ENCODE measurements around the gene KIAA0930.
A peak's percentile ranks its signal among the peaks of the same experiment; 100 is the strongest.

The KIAA0930 gene

DNA sequence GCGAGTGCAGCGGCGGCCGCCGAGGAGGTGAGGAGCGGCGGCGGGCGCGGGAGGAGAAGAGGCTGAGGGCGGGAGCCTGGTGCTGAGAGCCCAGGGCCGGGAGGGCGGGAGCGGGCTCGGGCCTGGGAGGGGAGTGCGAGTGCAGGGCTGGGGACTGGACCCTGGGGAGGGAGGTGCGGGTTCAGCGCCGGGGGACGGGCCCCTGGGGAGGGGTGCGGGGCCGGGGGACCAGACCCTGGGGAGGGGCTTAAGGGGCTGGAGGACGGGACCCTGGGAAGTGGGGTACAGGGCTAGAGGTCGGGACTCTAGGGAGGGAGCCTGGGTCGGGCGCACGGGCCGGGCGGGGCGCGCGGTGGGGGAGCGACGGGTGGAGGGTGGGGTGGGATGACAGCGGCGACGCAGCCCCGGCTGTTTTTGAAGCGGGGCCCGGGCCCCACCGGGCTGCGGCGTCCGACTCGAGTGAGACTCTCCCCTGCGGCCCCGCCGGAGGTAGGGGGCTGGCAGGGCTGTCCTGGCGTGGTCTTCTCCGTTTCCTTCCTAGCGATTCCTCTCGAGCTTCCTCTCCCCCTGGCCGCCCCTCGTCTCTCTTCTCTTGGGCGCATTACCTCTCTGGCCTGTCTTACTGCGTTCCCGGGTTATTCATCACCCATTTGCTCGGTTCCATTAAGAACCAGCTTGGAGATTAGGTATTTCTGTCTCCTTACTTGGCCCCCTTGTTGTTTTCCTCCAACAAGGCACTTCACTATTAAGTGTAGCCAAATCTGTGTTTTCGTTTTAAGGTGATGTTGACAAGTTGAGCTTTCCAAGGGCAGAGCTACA lies 76.2 kb downstream of the KIAA0930 start:
- Histone ChIP-seq H3K9me3 (ENCODE audit: control insufficient read depth, low read length) (no peaks in the 10 kb centered on the region), H3K4me2 (ENCODE audit: low read length) (peak overlapping the region; percentile 78), H3K27me3 (ENCODE audit: control insufficient read depth, insufficient read depth, low read length) (no peaks in the 10 kb centered on the region), H3K27ac (peak overlapping the region; percentile 12), H3K36me3 (ENCODE audit: control insufficient read depth, insufficient read depth, low read length) (no peaks in the 10 kb centered on the region), H2AFZ (peak overlapping the region; percentile 91), H3K4me3 (ENCODE audit: low read depth, low read length) (peak overlapping the region; percentile 87), H3K9ac (no peak overlapping the region), H3K79me2 (no peaks in the 10 kb centered on the region), H3K4me1 (peaks cover 10% of the 10 kb centered on the region)
- TF ChIP-seq, protein P1, sequence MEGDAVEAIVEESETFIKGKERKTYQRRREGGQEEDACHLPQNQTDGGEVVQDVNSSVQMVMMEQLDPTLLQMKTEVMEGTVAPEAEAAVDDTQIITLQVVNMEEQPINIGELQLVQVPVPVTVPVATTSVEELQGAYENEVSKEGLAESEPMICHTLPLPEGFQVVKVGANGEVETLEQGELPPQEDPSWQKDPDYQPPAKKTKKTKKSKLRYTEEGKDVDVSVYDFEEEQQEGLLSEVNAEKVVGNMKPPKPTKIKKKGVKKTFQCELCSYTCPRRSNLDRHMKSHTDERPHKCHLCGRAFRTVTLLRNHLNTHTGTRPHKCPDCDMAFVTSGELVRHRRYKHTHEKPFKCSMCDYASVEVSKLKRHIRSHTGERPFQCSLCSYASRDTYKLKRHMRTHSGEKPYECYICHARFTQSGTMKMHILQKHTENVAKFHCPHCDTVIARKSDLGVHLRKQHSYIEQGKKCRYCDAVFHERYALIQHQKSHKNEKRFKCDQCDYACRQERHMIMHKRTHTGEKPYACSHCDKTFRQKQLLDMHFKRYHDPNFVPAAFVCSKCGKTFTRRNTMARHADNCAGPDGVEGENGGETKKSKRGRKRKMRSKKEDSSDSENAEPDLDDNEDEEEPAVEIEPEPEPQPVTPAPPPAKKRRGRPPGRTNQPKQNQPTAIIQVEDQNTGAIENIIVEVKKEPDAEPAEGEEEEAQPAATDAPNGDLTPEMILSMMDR (IDR thresholded peaks at IDR 0.05): no peak

DNA sequence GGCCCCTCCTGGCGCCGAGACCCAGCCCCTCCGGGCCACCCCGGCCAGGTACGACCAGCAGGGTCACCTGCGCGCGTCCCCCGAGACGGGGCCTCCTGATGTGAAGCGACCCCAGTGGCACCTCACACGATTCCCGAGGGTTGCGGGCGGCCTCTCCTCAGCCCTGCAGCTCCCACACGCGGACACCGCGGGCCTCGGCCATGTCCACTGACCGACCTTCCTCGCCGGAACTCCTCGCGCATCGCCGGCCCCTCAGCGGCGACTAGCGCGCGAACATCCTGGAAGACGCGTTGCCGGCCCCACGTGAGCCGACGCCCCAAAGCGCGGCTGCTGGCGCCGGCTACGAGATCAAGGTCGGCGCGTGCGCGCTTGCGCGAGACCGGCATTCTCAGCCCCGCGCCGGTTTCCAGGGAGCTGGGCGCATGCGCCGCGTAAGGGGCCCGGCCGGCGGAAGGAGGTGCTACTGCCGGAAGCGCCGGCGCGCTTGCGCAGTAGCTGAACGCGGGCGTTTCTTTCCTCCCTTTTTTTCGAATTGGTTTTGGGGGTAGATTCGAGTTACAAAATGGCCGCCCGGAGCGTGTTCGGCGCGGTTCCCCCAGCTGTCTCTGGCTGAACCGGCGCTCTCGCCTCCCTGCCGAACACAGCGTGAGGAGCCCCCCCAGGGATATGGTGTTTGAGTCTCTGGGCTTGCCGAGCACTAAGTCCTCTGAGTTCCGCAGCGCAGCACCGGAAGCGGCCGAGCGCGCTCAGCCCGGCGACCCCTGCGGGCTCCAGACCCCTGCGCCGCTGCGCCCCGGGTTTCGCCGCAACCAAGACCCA lies 77.0 kb downstream of the KIAA0930 start, which contains the start of gene NUP50:
Gene NUP50 (plus strand): TSS at position 475 of the 819 bp plus-strand sequence. CDS start 4,253 bp downstream, outside the sequence.
- Histone ChIP-seq H3K4me1 (peaks cover 5% of the 10 kb centered on the region), H3K27ac (peak within 1 kb of the TSS; percentile 47), H3K79me2 (no peaks in the 10 kb centered on the region), H3K4me3 (ENCODE audit: low read depth, low read length) (peak within 1 kb of the TSS; percentile 87), H3K9me3 (ENCODE audit: control insufficient read depth, low read length) (no peaks in the 10 kb centered on the region), H3K4me2 (ENCODE audit: low read length) (peak within 1 kb of the TSS; percentile 99), H2AFZ (peak within 1 kb of the TSS; percentile 91), H3K27me3 (ENCODE audit: control insufficient read depth, insufficient read depth, low read length) (no peaks in the 10 kb centered on the region), H3K36me3 (ENCODE audit: control insufficient read depth, insufficient read depth, low read length) (no peaks in the 10 kb centered on the region), H3K9ac (no peak within 1 kb of the TSS)
- TF ChIP-seq, protein P1 (IDR thresholded peaks at IDR 0.05): no peak

DNA sequence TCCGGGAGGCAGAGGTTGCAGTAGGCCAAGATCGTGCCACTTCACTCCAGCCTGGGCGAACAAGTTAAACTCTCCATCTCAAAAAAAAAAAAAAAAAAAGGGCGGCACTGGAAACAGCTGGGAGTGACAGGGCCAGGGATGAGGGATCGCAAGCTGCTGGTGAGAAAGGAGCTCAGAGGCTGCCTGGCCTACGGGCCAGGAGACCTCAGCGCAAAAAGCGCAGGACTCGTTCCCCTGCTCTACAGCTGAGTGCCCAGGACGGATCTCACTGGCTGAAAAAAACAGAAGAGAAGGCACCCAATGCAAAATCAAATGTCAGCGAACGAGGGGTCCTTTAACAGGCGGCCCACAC lies 77.6 kb downstream of the KIAA0930 start:
- Histone ChIP-seq H3K9me3 (ENCODE audit: control insufficient read depth, low read length) (no peaks in the 10 kb centered on the region), H3K27ac (peak overlapping the region; percentile 47), H3K9ac (no peak overlapping the region), H3K36me3 (ENCODE audit: control insufficient read depth, insufficient read depth, low read length) (no peaks in the 10 kb centered on the region), H3K4me2 (ENCODE audit: low read length) (peak overlapping the region; percentile 99), H2AFZ (peak overlapping the region; percentile 91), H3K4me1 (peaks cover 5% of the 10 kb centered on the region), H3K27me3 (ENCODE audit: control insufficient read depth, insufficient read depth, low read length) (no peaks in the 10 kb centered on the region), H3K79me2 (no peaks in the 10 kb centered on the region), H3K4me3 (ENCODE audit: low read depth, low read length) (peak overlapping the region; percentile 87)
- TF ChIP-seq, protein P1 (IDR thresholded peaks at IDR 0.05): no peak

DNA sequence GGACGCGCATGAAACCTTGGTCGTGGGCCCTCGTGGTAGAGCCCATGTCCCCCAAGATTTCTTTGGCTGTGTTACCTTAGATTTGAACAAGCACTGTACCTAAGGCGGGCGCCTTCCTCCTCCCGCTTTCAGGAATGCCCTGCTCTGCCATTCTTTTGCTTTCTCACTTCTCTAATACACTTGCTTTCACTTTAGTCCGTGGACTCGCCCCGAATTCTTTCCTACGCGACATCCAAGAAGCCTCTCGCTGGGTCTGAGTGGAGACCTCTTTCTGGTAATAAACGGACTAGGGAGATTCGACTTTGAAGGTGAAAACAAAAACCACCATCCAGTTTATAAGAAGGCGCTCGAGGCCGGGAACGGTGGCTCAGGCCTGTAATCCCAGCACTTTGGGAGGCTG lies 78.2 kb downstream of the KIAA0930 start:
- H3K4me3 ChIP-seq (ENCODE audit: low read depth, low read length): peak overlapping the region; percentile 87
- TF ChIP-seq, protein P1 (IDR thresholded peaks at IDR 0.05): no peak
- H3K36me3 ChIP-seq (ENCODE audit: control insufficient read depth, insufficient read depth, low read length): no peaks in the 10 kb centered on the region
- no peaks in the 10 kb centered on the region for H3K79me2 ChIP-seq
- no peak overlapping the region for H3K27ac ChIP-seq
- H3K4me1 ChIP-seq: peaks cover 5% of the 10 kb centered on the region
- H3K4me2 ChIP-seq (ENCODE audit: low read length): peak overlapping the region; percentile 99
- no peaks in the 10 kb centered on the region for H3K27me3 ChIP-seq (ENCODE audit: control insufficient read depth, insufficient read depth, low read length)
- no peak overlapping the region for H3K9ac ChIP-seq
- no peak overlapping the region for H2AFZ ChIP-seq
- no peaks in the 10 kb centered on the region for H3K9me3 ChIP-seq (ENCODE audit: control insufficient read depth, low read length)

All from parathyroid adenoma (tissue), 2 donors.